ENCODE data around the gene NOTCH2.

DNA sequence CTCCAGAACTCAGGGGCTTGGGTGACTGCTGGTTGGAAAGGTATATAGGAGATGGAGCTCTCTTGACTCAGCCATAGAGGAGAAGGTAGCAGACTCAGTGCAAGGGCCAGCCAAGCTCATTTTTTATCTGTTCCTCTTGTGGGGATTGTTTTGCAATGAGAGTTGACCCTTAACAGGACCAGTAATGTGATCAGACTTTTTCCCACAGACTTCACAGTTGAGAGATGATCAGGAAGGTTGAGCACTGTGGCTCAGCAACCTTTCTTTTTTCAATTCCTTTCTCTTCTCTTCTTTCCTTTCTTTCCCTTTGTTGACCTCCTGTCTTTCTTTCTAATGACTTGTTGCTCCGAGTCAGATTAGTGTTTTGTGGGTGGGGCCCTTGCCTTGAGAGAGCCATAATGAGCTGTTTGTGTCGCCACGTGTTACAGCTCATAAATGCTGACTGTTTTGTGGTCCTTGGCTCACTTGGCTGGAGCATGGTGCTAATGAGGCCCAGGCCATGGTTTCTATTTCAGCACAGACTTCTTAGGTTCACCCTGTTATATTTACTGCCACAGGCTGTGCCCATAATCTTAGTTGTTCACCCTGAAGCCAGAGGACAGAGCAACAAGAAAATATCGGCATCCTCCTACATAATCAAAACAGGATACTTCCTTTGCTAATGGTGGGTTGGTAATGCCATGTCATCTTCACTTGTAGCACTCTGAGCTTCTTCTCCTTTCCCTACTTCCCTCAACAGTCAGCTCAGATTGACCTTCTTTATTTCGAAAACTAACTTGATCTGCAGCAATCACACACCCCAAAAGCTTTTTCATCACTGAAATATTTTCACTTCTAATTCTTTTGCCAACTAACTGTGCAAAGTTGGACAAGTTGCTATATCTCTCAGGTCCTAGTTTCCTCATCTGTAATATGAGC, 187.1 kb downstream of the NOTCH2 start:
- no peak for TF ChIP-seq POLR2A (IDR thresholded peaks at IDR 0.05)
- TF ChIP-seq, protein P1, sequence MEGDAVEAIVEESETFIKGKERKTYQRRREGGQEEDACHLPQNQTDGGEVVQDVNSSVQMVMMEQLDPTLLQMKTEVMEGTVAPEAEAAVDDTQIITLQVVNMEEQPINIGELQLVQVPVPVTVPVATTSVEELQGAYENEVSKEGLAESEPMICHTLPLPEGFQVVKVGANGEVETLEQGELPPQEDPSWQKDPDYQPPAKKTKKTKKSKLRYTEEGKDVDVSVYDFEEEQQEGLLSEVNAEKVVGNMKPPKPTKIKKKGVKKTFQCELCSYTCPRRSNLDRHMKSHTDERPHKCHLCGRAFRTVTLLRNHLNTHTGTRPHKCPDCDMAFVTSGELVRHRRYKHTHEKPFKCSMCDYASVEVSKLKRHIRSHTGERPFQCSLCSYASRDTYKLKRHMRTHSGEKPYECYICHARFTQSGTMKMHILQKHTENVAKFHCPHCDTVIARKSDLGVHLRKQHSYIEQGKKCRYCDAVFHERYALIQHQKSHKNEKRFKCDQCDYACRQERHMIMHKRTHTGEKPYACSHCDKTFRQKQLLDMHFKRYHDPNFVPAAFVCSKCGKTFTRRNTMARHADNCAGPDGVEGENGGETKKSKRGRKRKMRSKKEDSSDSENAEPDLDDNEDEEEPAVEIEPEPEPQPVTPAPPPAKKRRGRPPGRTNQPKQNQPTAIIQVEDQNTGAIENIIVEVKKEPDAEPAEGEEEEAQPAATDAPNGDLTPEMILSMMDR (IDR thresholded peaks at IDR 0.05) = no peak

All from right lobe of liver (tissue), 4 donors.